DOHH2 (cell line): ENCODE data around the gene PDLIM1.
A peak's percentile ranks its signal among the peaks of the same experiment; 100 is the strongest.

Experiments used
- H3F3A ChIP-seq: fragments of 200-600 bp; sonication (generic), shearing (Covaris generic); 2 replicates; pipeline ENCODE4 v1.6.0; 2016; ENCODE audit warnings: antibody characterized with exemption, mild to moderate bottlenecking; ENCODE audit not compliant: control insufficient read depth, insufficient read depth
- H3K27ac ChIP-seq: fragments of 200-600 bp; sonication (generic); 2 replicates; pipeline ENCODE4 v1.5.1; 2014; ENCODE audit warnings: low read depth, mild to moderate bottlenecking, low read length, moderate library complexity
- H3K27me3 ChIP-seq: fragments of 200-600 bp; sonication (generic); 2 replicates; pipeline ENCODE4 v1.6.1; 2014; ENCODE audit warnings: mild to moderate bottlenecking, low read length, mixed read lengths; ENCODE audit not compliant: control insufficient read depth
- H3K36me3 ChIP-seq: fragments of 200-600 bp; sonication (generic); 2 replicates; pipeline ENCODE4 v1.6.1; 2014; ENCODE audit warnings: mild to moderate bottlenecking, low read length, moderate library complexity, mixed read lengths; ENCODE audit not compliant: control insufficient read depth
- H3K4me1 ChIP-seq: fragments of 200-600 bp; sonication (generic); 2 replicates; pipeline ENCODE4 v1.6.1; 2014; ENCODE audit warnings: mild to moderate bottlenecking, low read length, mixed read lengths; ENCODE audit not compliant: control insufficient read depth
- H3K4me2 ChIP-seq: fragments of 200-600 bp; sonication (generic); 2 replicates; pipeline ENCODE4 v1.6.0; 2014; ENCODE audit warnings: mild to moderate bottlenecking, low read length, moderate library complexity
- H3K4me3 ChIP-seq: fragments of 200-600 bp; sonication (generic); 2 replicates; pipeline ENCODE4 v1.5.1; 2014; ENCODE audit warnings: mild to moderate bottlenecking, low read length, mixed read lengths
- H3K79me2 ChIP-seq: fragments of 200-600 bp; sonication (generic); 2 replicates; pipeline ENCODE4 v1.6.1; 2014; ENCODE audit warnings: mild to moderate bottlenecking, low read length, mixed read lengths; ENCODE audit not compliant: control insufficient read depth
- H3K9me2 ChIP-seq: fragments of 200-600 bp; sonication (generic); replicated peaks from 2 replicates; pipeline ENCODE4 v1.6.1; 2014; ENCODE audit warnings: mild to moderate bottlenecking, low read length, mixed read lengths; ENCODE audit not compliant: control insufficient read depth
- H3K9me3 ChIP-seq: fragments of 200-600 bp; sonication (generic); 2 replicates; pipeline ENCODE4 v1.6.1; 2014; ENCODE audit warnings: antibody characterized with exemption, low read length, mixed read lengths; ENCODE audit not compliant: control insufficient read depth, insufficient read depth
- H4K20me1 ChIP-seq: fragments of 200-600 bp; sonication (generic); 2 replicates; pipeline ENCODE4 v1.6.0; 2014; ENCODE audit warnings: low read depth, mild to moderate bottlenecking, antibody characterized with exemption, low read length, moderate library complexity; ENCODE audit not compliant: control insufficient read depth, insufficient read depth
- CTCF ChIP-seq: fragments of 200-600 bp; sonication (generic); IDR thresholded peaks from one replicate; pipeline ENCODE4 v1.5.1; 2014; ENCODE audit warnings: antibody characterized with exemption, mild to moderate bottlenecking, low read depth, low read length; ENCODE audit not compliant: poor library complexity, severe bottlenecking
- EZH2phosphoT487 ChIP-seq: fragments of 200-600 bp; sonication (generic); IDR thresholded peaks from 2 replicates; pipeline ENCODE4 v1.6.1; 2017; ENCODE audit warnings: borderline replicate concordance, mild to moderate bottlenecking, antibody characterized with exemption, low read length, moderate library complexity, mixed read lengths

Gene PDLIM1

GRCh38 chr10:95287281-95287680 lies 3.5 kb downstream of the PDLIM1 start:
- H3K36me3 ChIP-seq = peaks cover 12% of the 10 kb centered on the region
- H3K27ac ChIP-seq = no peak overlapping the region
- peaks cover 48% of the 10 kb centered on the region for H3K4me1 ChIP-seq
- no peak overlapping the region for H3K4me3 ChIP-seq
- H3K4me2 ChIP-seq = 0 out of 2 replicates have a peak overlapping the region, but pooled peaks have one; percentile 1
- H4K20me1 ChIP-seq = peaks cover 9% of the 10 kb centered on the region; the same call in 1 of the 2 replicates
- TF ChIP-seq CTCF = no peak
- H3K9me3 ChIP-seq = no peaks in the 10 kb centered on the region
- peaks cover 6% of the 10 kb centered on the region for H3F3A ChIP-seq
- H3K27me3 ChIP-seq = no peaks in the 10 kb centered on the region
- peaks cover 78% of the 10 kb centered on the region for H3K79me2 ChIP-seq
- no peaks in the 10 kb centered on the region for H3K9me2 ChIP-seq

- H3K4me2 ChIP-seq = 0 out of 2 replicates have a peak overlapping the region, but pooled peaks have one; percentile 1
- H4K20me1 ChIP-seq = peaks cover 15% of the 10 kb centered on the region; the same call in 1 of the 2 replicates
- H3K36me3 ChIP-seq = peaks cover 12% of the 10 kb centered on the region
- peaks cover 43% of the 10 kb centered on the region for H3K4me1 ChIP-seq
- peaks cover 3% of the 10 kb centered on the region for H3F3A ChIP-seq
- peaks cover 84% of the 10 kb centered on the region for H3K79me2 ChIP-seq
- H3K9me2 ChIP-seq = no peaks in the 10 kb centered on the region
- H3K9me3 ChIP-seq = no peaks in the 10 kb centered on the region
- no peak for TF ChIP-seq EZH2phosphoT487
- TF ChIP-seq CTCF = no peak
- no peak overlapping the region for H3K27ac ChIP-seq
- H3K27me3 ChIP-seq = no peaks in the 10 kb centered on the region
- H3K4me3 ChIP-seq = no peak overlapping the region
These were observed 4.1 kb downstream of the PDLIM1 start for GRCh38 chr10:95286707-95287106.

GRCh38 chr10:95285556-95285955 lies 5.2 kb downstream of the PDLIM1 start:
- Histone ChIP-seq H3F3A (peaks cover 3% of the 10 kb centered on the region), H3K4me1 (peaks cover 43% of the 10 kb centered on the region), H4K20me1 (peaks cover 16% of the 10 kb centered on the region; the same call in 1 of the 2 replicates), H3K9me2 (no peaks in the 10 kb centered on the region), H3K27me3 (no peaks in the 10 kb centered on the region), H3K27ac (no peak overlapping the region), H3K9me3 (no peaks in the 10 kb centered on the region), H3K36me3 (peaks cover 12% of the 10 kb centered on the region), H3K4me2 (no peak overlapping the region), H3K79me2 (peaks cover 94% of the 10 kb centered on the region), H3K4me3 (no peak overlapping the region)
- TF ChIP-seq EZH2phosphoT487 (no peak), CTCF (no peak)

GRCh38 chr10:95284807-95285206 lies 6.0 kb downstream of the PDLIM1 start:
- H3K4me1 ChIP-seq = peaks cover 40% of the 10 kb centered on the region
- H3K27ac ChIP-seq = no peak overlapping the region
- H3K9me2 ChIP-seq = no peaks in the 10 kb centered on the region
- H3K4me3 ChIP-seq = no peak overlapping the region
- peaks cover 93% of the 10 kb centered on the region for H3K79me2 ChIP-seq
- H3K4me2 ChIP-seq = no peak overlapping the region
- H4K20me1 ChIP-seq = peaks cover 16% of the 10 kb centered on the region; the same call in 1 of the 2 replicates
- H3K36me3 ChIP-seq = peaks cover 12% of the 10 kb centered on the region
- no peak for TF ChIP-seq CTCF
- TF ChIP-seq EZH2phosphoT487 = no peak
- peaks cover 3% of the 10 kb centered on the region for H3F3A ChIP-seq
- no peaks in the 10 kb centered on the region for H3K27me3 ChIP-seq
- no peaks in the 10 kb centered on the region for H3K9me3 ChIP-seq
